HG02642 (cell line): ENCODE measurements around the gene PTTG1IP2.

Source experiments
- ATAC-seq: cut with Tn5 transposase; IDR thresholded peaks from one replicate; pipeline ENCODE4 v1.9.1; 2021; ENCODE audit warnings: mild to moderate bottlenecking; ENCODE audit not compliant: unreplicated experiment, poor library complexity

The PTTG1IP2 gene

DNA sequence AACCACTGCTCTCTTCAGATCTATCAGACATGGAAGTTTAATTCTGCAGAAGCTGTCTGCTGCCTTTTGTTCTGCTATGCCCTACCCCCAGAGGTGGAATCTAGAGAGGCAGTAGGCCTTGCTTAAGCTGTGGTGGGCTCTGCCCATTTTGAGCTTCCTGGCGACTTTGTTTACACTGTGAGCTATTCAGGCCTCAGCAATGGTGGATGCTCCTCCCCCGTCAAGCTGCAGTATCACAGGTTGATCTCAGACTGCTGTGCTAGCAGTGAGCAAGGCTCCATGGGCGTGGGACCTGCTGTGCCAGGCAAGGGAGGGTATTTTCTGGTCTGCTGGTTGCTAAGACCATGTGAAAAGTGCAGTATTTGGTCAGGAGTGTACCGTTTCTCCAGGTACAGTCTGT lies 81.6 kb downstream of the PTTG1IP2 start:
- ATAC-seq, result no peak

DNA sequence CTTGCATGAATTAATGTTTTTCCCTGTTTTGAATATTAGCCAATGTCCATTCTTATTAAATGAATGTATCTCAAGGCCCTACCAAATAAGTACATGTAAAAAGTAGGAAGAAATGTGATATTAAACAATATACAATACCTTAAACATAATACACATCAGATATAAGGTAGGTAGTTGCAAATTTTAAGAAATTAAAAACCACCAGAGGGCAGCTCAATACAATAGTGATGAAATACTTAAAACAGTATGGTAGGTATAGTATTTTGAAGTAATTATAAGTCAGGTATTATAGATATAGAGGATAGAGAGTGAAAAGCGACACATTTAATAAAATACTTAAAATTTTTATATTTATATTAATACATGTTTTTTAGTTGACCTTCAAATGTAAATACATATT lies 83.1 kb downstream of the PTTG1IP2 start:
- ATAC-seq, result no peak

- no peak for ATAC-seq
These were observed 91.3 kb downstream of the PTTG1IP2 start for GRCh38 chr7:90560730-90561129.
